ENCODE results near the gene BRINP3.
"Not testable (repeated sequence)": the region's sequence is repeated elsewhere in the genome, so short reads cannot be mapped to it uniquely, and the experiment has no call there.

BRINP3 gene

DNA sequence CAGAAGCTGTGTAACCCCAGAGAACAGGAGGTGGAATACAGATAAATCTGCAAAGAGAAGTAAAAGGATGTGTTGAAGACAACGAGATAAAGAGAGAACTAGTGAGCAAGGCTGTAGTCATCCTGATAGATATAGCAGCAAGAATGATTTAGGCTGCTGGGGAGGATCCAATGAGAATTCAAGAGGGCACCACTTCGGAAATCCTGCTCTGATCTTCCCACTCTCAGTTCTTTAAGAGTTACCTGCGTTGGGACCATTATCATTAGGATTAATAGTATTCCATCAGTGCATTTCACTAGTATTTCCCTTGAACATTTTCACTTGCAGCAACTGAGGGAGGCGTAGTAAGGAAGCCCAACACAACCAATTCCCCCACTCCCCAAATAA is at the start of gene BRINP3:
Gene BRINP3, minus strand, starts transcription at position 103 of the 387 bp plus-strand sequence.
- TF ChIP-seq CTCF (IDR thresholded peaks at IDR 0.05): no peak
- TF ChIP-seq ZFX (IDR thresholded peaks at IDR 0.05; ENCODE audit: borderline replicate concordance): no peak
- peak within 1 kb of the TSS; percentile 87 for H3K27ac ChIP-seq

DNA sequence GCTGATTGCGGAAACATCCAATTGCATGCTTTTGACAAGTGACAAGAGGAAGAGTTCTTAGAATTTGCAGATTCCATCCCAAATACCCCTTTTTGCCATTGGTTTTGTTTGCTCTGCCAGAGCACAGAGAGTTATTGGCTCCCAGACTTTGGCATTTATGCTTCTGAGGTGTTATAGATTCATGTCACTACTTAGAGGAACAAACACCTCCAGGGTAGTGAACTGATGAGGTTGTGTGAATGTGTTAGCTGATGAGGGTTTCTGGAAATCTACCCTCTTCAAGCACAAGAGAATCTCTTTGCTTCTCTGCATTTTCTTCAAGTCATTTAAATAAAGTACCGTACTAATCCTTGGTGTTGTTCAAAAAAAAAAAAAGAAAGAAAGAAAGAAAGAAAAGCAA is 33.9 kb upstream of the BRINP3 start:
- no peak overlapping the region for H3K27ac ChIP-seq
- TF ChIP-seq ZFX (IDR thresholded peaks at IDR 0.05; ENCODE audit: borderline replicate concordance) (no peak), CTCF (IDR thresholded peaks at IDR 0.05) (no peak)

DNA sequence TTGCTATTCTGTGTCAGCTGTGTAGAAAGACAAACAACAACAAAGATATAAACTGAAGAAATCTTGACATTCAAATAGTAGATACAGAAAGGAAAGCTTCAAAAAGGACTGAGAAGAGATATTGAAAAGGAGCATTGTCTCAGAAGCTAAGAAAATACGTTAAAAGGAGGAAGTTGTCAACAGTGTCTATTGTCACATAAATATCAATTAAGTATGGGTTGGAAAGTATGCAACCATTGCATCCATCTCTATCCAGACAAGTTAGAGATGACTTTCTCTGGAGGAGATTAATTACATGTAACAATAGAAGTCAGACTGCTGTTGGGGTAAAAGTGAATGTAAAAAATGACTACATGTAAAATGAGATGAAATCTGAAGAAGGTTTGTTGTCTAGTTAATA is 29.7 kb upstream of the BRINP3 start:
- H3K27ac ChIP-seq: no peak overlapping the region
- TF ChIP-seq ZFX (IDR thresholded peaks at IDR 0.05; ENCODE audit: borderline replicate concordance) (no peak), CTCF (IDR thresholded peaks at IDR 0.05) (no peak)

DNA sequence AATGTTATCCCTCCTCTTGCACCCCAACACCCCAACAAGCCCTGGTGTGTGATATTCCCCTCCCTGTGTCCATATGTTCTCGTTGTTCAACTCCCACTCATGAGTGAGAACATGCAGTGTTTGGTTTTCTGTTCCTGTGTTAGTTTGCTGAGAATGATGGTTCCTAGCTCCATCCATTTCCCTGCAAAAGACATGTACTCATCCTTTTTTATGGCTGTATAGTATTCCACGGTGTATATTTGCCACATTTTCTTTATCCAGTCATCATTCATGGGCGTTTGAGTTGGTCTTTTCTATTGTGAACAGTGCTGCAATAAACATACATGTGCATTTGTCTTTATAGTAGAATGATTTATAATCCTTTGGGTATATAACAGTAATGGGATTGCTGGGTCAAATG is 26.9 kb upstream of the BRINP3 start:
- H3K27ac ChIP-seq: not testable (repeated sequence)

GRCh38 chr1:190497565-190497964 is 19.9 kb upstream of the BRINP3 start:
- TF ChIP-seq ZFX (IDR thresholded peaks at IDR 0.05; ENCODE audit: borderline replicate concordance) (no peak), CTCF (IDR thresholded peaks at IDR 0.05) (no peak)

GRCh38 chr1:190494451-190494850 is 16.8 kb upstream of the BRINP3 start:
- H3K27ac ChIP-seq: no peak overlapping the region
- no peak for TF ChIP-seq CTCF (IDR thresholded peaks at IDR 0.05)
- TF ChIP-seq ZFX (IDR thresholded peaks at IDR 0.05; ENCODE audit: borderline replicate concordance): no peak

More at GRCh38 chr1:190497565-190497964, 19.9 kb upstream of the BRINP3 start:
- H3K27ac ChIP-seq: no peak overlapping the region

GRCh38 chr1:190491404-190491803 is 13.7 kb upstream of the BRINP3 start:
- TF ChIP-seq CTCF (IDR thresholded peaks at IDR 0.05) (no peak), ZFX (IDR thresholded peaks at IDR 0.05; ENCODE audit: borderline replicate concordance) (no peak)
- no peak overlapping the region for H3K27ac ChIP-seq

- TF ChIP-seq ZFX (IDR thresholded peaks at IDR 0.05; ENCODE audit: borderline replicate concordance): no peak
- no peak for TF ChIP-seq CTCF (IDR thresholded peaks at IDR 0.05)
- H3K27ac ChIP-seq: no peak overlapping the region
Observed at GRCh38 chr1:190484045-190484444, 6.4 kb upstream of the BRINP3 start.
